Subcutaneous abdominal adipose tissue (tissue), 5 donors: Measurements from ENCODE around the gene NCKIPSD.

ENCODE experiments used
- H3K27ac ChIP-seq: one replicate; pipeline ENCODE4 v1.7.0; 2013; ENCODE audit warnings: low read depth, mild to moderate bottlenecking, inconsistent platforms, low read length, moderate library complexity
- H3K27me3 ChIP-seq, 5 donors: one replicate each; pipeline ENCODE4 v1.7.0; 2013; ENCODE audit warnings: low read length in 5 of 5, inconsistent platforms in 1 of 5; ENCODE audit not compliant: control insufficient read depth in 5 of 5, insufficient read depth in 4 of 5
- H3K36me3 ChIP-seq, 5 donors: one replicate each; pipeline ENCODE4 v1.7.0; 2013; ENCODE audit warnings: low read length in 5 of 5; ENCODE audit not compliant: control insufficient read depth in 5 of 5, insufficient read depth in 5 of 5
- H3K4me1 ChIP-seq, 5 donors: one replicate each; pipeline ENCODE4 v1.7.0; 2013; ENCODE audit warnings: low read length in 5 of 5, mild to moderate bottlenecking in 3 of 5, moderate library complexity in 1 of 5; ENCODE audit not compliant: control insufficient read depth in 5 of 5, insufficient read depth in 5 of 5
- H3K4me3 ChIP-seq, 5 donors: one replicate each; pipeline ENCODE4 v1.7.0; 2013; ENCODE audit warnings: low read length in 5 of 5, low read depth in 1 of 5
- H3K9ac ChIP-seq, 5 donors: one replicate each; pipeline ENCODE4 v1.7.0; 2013; ENCODE audit warnings: low read length in 5 of 5, mild to moderate bottlenecking in 4 of 5, moderate library complexity in 3 of 5
- H3K9me3 ChIP-seq, 5 donors: one replicate each; pipeline ENCODE4 v1.7.0; 2013; ENCODE audit warnings: low read length in 5 of 5; ENCODE audit not compliant: control insufficient read depth in 5 of 5
- donor health status: healthy.
- donor health status: healthy.
- donor health status: healthy.
- donor health status: healthy.
- donor health status: healthy.

Gene NCKIPSD

DNA sequence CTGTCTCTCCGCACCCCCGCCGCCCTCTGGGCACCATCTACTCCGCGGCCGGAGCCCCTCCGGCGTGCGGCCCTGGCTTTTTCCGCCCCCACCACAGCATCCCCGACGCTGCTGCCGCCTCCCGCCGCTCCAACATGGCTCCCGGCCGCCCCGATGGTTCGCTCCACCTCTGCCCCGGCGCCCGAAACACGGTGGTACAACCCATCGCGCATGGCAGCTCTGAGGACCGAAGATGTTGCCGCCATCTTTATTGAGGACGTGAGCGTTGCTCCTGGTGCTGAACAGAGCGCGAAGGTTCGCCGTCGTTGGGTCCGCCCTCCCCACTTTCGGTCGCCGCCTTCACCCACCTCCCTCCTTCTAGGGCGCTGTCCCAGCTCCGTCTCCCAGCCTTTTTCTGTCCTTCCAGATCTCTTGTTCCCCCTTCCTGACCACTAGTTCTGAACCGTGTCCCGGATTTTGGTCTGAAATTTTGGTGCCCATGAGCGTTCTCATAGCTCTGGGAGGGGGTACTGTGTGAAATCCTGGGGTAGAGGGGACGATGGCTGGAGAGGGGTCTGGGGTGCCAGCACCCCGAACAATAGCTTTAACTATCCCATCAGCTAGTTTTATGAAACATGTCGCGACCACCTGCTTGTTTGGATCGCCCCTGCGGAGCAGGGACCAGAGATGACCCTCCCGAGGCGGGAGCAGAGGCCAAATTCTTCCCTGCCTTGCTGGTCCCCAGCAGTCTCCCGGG lies 22.8 kb downstream of the NCKIPSD start, which contains the start of gene CELSR3:
CELSR3 (minus strand) TSS at position 134 of the 736 bp plus-strand sequence. CDS start 252 bp downstream, outside the sequence.
- Histone ChIP-seq H3K9me3 (no peaks in the 10 kb centered on the region), H3K27me3 (peaks cover 0 to 36% (median 31%) of the 10 kb centered on the region in 5 donors), H3K36me3 (no peaks in the 10 kb centered on the region), H3K27ac (no peak within 1 kb of the TSS), H3K4me3 (peak within 1 kb of the TSS; percentile 32 to 72 (median 64)), H3K9ac (peak within 1 kb of the TSS in 2 of 5 donors; percentile 39 to 43), H3K4me1 (peaks cover 0 to 33% (median 28%) of the 10 kb centered on the region in 5 donors)

DNA sequence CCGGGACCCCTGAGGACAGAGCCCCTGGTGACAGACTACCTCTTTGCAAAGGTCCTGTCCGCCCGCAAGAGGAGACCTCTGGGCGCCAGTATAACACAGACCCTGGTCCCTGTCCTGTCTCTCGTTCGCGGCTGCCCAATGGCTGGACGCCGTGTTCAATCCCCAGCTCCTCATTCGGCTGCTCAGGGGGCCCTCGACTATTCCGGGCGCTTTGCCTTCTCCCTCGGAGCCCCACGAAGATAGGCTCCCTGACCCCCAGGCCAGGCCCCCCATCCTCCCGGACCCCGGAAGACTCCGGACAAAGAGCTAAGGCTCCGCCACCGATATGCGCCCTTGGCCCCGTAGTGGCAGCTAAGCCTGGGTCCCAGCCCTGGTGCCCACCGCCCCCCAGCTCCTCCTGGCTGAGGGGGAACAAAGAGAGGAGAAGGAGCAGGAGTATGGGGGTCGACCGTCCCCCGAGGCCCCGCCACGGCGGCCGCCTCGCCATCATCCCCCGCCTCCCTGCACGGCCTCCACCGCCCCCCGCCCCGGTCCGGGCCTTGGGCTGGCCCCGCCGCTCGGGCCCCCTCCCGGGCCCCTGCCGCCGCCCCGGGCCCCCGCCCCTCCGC lies 23.5 kb downstream of the NCKIPSD start:
- Histone ChIP-seq H3K36me3 (no peaks in the 10 kb centered on the region), H3K4me3 (peak overlapping the region in 1 of 5 donors; percentile 61), H3K4me1 (peaks cover 0 to 34% (median 28%) of the 10 kb centered on the region in 5 donors), H3K9ac (no peak overlapping the region), H3K27me3 (peaks cover 0 to 36% (median 31%) of the 10 kb centered on the region in 5 donors), H3K9me3 (no peaks in the 10 kb centered on the region), H3K27ac (no peak overlapping the region)

DNA sequence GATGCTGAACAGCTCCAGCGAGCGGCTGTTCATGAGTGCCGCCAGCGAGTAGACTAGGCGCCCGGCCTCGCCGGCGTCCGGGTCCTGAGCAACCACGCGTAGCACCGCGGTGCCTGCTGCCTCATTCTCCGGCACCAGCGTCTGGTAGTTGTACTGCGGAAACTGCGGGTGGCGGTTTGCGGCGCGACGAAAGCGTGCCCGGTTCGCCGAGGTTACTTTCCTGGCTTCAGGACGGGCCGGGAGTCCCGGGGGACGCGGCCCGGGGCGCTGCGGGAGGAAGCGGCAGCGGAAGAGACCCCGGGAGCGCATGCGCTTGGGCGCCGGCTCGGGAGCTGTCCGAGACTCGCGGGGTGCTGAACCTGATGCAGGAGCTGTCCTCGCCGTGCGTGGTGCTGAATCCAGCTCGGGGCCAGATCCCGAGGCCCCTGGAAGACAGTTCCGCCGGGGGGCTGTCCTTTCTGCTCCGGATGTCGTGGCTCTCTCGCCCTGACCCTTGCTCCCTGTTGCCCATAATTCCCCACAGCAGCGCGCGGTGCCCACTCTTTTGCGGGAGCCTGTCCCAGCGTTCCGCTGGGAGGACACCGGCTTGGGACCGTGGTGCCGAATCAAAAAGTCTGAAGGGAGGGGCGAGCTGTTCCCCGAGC lies 24.1 kb downstream of the NCKIPSD start:
- peaks cover 0 to 36% (median 31%) of the 10 kb centered on the region in 5 donors for H3K27me3 ChIP-seq
- peak overlapping the region in 4 of 5 donors; percentile 39 to 61 (median 50) for H3K4me3 ChIP-seq

DNA sequence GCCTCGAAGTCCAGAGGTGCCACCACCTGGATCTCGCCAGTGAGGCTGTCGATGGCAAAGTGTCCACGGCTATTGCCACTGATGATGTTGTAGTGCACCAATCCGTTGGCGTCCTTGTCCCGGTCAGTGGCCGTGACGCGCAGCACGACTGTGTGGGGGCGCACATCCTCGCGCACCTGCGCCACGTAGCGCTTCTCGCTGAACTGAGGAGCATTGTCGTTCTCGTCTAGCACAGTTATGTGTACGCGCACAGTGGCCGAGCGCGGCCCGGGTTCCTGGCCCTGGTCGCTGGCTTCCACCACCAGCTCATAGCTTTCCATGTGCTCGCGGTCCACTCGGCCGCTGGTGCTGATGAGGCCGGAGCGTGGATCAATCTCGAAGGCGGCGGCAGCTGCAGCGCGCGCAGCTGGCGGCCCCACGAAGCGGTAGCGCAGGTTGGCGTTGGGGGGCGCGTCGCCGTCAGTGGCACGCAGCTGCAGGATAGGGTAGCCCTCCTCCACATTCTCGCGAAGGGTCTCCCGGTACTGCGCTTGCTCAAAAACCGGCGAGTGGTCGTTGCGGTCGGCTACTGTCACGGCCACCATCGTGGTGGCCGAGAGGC lies 24.8 kb downstream of the NCKIPSD start:
- Histone ChIP-seq H3K9me3 (peaks cover 0 to 3% (median 0%) of the 10 kb centered on the region in 5 donors), H3K4me1 (peaks cover 0 to 47% (median 37%) of the 10 kb centered on the region in 5 donors), H3K36me3 (no peaks in the 10 kb centered on the region), H3K9ac (no peak overlapping the region), H3K27ac (no peak overlapping the region), H3K4me3 (peak overlapping the region in 4 of 5 donors; percentile 39 to 61 (median 50)), H3K27me3 (peaks cover 0 to 36% (median 31%) of the 10 kb centered on the region in 5 donors)

More for the DNA sequence above, 24.1 kb downstream of the NCKIPSD start:
- Histone ChIP-seq H3K9me3 (peaks cover 0 to 3% (median 0%) of the 10 kb centered on the region in 5 donors), H3K36me3 (no peaks in the 10 kb centered on the region), H3K9ac (no peak overlapping the region), H3K4me1 (peaks cover 0 to 40% (median 32%) of the 10 kb centered on the region in 5 donors), H3K27ac (no peak overlapping the region)

DNA sequence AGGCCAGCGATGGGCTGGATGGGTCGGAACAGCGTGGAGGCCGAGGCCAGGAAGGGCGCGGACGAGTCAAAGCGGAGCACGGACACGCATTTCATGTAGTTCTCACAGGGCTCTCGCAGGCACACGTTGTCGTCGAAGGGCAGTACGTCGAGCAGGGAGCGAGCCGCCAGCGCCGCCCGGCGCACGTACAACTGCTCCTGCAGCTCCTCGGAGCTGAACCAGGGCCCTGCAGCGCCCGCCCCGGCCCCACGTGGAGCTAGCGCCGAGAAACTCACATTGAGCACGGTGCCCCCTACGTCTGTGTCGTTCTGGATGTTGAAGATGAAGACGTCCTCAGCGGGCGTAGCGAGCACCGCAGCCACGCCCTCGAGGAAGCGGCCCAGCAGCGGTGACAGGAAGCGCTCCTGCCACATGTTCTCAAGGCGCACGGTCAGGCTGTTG lies 28.9 kb downstream of the NCKIPSD start:
- peaks cover 0 to 19% (median 14%) of the 10 kb centered on the region in 5 donors for H3K27me3 ChIP-seq
- peak overlapping the region in 4 of 5 donors; percentile 51 to 71 (median 62) for H3K4me3 ChIP-seq
- peak overlapping the region in 2 of 5 donors; percentile 21 to 47 for H3K9ac ChIP-seq

DNA sequence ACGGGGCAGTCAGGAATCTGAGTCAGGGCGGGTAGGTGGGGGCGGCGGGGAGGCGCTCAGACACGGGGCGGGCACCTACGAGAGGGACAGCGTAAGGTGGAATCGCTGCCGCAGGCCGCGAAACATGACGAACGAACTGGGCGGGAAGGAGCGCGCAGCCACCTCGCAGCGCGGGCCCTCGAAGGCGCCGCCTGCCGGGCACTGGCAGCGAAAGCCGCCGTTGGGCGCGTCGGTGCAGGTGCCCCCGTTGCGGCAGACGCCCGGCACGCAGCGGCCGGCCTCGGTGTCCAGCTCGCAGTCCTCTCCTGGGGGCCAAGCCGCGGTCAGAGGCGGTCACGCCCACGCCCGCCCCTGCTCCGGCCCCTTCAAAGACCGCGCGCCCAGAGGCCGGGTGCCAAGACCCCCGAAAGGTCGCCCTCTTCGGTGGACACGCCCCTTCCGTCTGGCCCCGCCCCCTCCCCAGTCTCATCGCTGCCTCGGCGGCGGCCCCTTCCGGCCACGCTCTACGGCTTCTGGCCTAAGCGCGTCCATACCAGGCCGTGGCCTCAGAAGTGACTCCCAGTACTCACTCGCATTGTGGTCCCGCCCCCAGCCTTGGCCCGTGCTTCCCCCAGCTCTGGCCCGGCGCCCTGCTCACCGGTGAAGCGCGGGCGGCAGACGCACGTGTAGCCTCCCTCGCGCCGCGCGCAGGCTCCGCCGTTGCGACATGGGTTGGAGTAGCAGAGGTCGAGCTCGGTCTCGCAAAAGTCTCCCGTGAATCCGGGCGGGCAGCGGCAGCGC lies 29.5 kb downstream of the NCKIPSD start:
- Histone ChIP-seq H3K27ac (no peak overlapping the region), H3K4me3 (peak overlapping the region in 4 of 5 donors; percentile 51 to 71 (median 62)), H3K27me3 (peaks cover 0 to 19% (median 12%) of the 10 kb centered on the region in 5 donors), H3K4me1 (peaks cover 0 to 23% (median 16%) of the 10 kb centered on the region in 5 donors), H3K9me3 (peaks cover 0 to 3% (median 0%) of the 10 kb centered on the region in 5 donors), H3K36me3 (no peaks in the 10 kb centered on the region), H3K9ac (peak overlapping the region in 2 of 5 donors; percentile 21 to 47)

More for the DNA sequence above, 28.9 kb downstream of the NCKIPSD start:
- Histone ChIP-seq H3K36me3 (no peaks in the 10 kb centered on the region), H3K9me3 (peaks cover 0 to 3% (median 0%) of the 10 kb centered on the region in 5 donors), H3K4me1 (peaks cover 0 to 29% (median 21%) of the 10 kb centered on the region in 5 donors), H3K27ac (no peak overlapping the region)

DNA sequence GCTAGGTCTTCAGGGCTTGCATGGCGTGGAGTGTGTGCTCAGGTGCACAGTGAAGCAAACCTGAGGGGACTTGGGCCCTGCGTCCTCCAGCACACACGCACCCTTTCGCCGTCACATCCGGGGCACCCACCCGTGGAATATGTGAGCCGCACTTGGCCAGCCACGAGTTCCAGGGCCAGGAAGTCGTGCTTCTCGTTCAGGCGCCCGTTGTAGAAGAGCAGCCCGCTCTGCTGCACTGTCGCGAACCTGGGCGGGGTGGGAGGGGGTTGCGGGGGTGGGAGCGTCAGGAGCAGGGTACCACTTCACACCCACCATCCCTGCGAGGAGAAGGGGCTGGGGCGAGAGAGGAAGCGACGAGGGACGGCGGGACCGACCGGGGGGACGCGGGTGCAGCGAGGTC lies 30.1 kb downstream of the NCKIPSD start:
- Histone ChIP-seq H3K36me3 (no peaks in the 10 kb centered on the region), H3K9me3 (peaks cover 0 to 3% (median 0%) of the 10 kb centered on the region in 5 donors), H3K4me1 (peaks cover 0 to 19% (median 13%) of the 10 kb centered on the region in 5 donors), H3K9ac (no peak overlapping the region), H3K4me3 (peak overlapping the region in 4 of 5 donors; percentile 51 to 71 (median 62)), H3K27me3 (peaks cover 0 to 12% (median 6%) of the 10 kb centered on the region in 5 donors), H3K27ac (no peak overlapping the region)

DNA sequence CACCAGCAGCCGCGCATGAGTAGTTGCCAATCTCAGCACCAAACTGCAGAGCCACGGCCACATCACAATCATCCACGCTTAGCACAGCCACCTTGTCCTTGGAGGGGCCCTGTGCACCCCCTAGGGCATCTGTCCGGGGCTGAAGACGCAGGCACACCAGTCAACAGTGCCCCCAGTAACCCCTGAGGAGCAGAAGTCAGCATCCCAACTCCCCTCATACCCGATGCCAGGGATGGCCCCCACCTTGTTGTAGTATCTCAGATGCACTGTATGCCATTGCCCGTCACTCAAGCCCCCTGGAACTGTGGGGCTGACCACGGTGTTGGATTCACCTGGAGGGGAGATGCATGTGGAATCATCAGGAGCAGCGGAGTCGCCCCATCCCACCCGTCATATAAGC lies 30.7 kb downstream of the NCKIPSD start:
- no peak overlapping the region for H3K27ac ChIP-seq
- peaks cover 0 to 19% (median 13%) of the 10 kb centered on the region in 5 donors for H3K4me1 ChIP-seq
- H3K9me3 ChIP-seq = peaks cover 0 to 3% (median 0%) of the 10 kb centered on the region in 5 donors
- H3K4me3 ChIP-seq = peak overlapping the region in 1 of 5 donors; percentile 62
- H3K36me3 ChIP-seq = no peaks in the 10 kb centered on the region
- H3K9ac ChIP-seq = no peak overlapping the region
- peaks cover 0 to 8% (median 2%) of the 10 kb centered on the region in 5 donors for H3K27me3 ChIP-seq
